GM21723 (cell line): Measurements from ENCODE around the gene SEC14L1.
"Not testable (repeated sequence)": the region's sequence is repeated elsewhere in the genome, so short reads cannot be mapped to it uniquely, and the experiment has no call there.

Experiments
- ATAC-seq: cut with Tn5 transposase; IDR thresholded peaks from one replicate; pipeline ENCODE4 v1.9.1; 2021; ENCODE audit warnings: mild to moderate bottlenecking, moderate library complexity; ENCODE audit not compliant: unreplicated experiment

The SEC14L1 gene

GRCh38 chr17:77140166-77140877 lies 447 bp upstream of the SEC14L1 start:
- ATAC-seq = peak; percentile 76

- ATAC-seq = no peak
Observed at GRCh38 chr17:77141846-77142449, 1.2 kb downstream of the SEC14L1 start.

- ATAC-seq = no peak
Observed at GRCh38 chr17:77142689-77143088, 1.9 kb downstream of the SEC14L1 start.

- ATAC-seq = no peak
Observed at GRCh38 chr17:77143306-77143705, 2.5 kb downstream of the SEC14L1 start.

DNA sequence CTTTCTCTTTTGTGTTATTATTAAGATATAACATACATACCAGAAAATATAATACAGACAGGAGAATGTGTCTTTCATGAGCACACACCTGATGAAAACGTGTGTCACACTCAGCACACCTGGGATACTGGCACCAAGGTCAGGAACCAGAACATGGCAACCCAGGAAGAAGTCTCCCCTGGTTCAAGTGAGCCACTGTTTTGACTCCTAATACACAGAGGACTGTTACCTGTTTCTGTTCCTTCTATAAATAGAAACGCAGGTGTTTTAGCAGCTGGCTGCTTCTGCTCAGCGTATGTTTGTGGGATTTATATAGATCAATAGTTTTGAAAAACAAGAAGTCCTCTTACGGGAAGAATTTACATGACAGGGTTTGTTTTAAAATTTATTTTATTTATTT lies 3.5 kb downstream of the SEC14L1 start:
- no peak for ATAC-seq

- ATAC-seq = no peak
Observed at GRCh38 chr17:77145224-77145611, 4.4 kb downstream of the SEC14L1 start.

- ATAC-seq = no peak
Observed at GRCh38 chr17:77145612-77146245, 5.0 kb downstream of the SEC14L1 start.

- ATAC-seq = no peak
Observed at GRCh38 chr17:77146246-77146632, 5.5 kb downstream of the SEC14L1 start.

GRCh38 chr17:77146882-77147281 lies 6.1 kb downstream of the SEC14L1 start:
- no peak for ATAC-seq

- peak; percentile 55 for ATAC-seq
Observed at GRCh38 chr17:77147357-77147801, 6.6 kb downstream of the SEC14L1 start.

DNA sequence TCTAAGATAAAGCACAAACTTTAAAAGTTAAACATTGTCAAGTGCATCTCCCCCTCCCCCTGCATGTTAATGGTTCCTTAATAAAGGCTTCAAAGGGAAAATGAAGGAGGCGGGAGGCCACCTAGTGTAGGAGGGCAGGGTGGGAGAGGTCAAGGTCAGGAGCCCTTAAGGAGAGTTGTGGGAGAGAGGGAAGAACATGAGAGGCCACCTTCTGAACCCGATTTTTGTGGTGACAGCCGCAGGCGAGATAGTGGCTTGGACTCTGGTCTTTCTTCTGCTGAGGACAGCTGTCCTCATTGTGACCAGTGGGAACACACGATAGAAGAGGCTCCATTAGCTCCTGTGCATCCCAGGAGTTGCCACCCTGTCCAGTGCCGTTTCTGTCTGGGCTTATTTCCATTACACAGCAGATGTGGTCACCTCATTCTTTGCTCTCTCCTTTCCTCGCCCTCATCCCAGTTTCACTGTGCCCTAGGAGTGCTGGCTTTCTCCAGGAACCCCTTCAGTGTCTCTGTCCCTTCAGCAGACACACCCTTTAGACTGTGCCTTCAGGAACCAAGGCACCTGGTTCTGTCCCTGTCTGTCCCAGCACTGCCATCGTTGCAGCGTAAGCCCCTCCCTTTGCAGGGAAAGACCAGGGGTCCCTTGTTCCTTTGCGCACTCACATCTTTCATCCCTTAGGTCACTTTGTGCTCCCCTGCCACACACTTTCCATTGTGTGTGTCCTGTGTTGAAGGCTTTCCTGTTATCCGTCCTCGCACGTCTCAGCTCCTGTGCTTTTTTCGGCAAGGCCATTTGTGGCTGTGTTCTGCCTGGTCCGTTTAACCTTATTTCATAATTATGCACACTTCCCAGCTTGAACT lies 7.5 kb downstream of the SEC14L1 start:
- no peak for ATAC-seq

GRCh38 chr17:77148940-77149510 lies 8.3 kb downstream of the SEC14L1 start:
- ATAC-seq = no peak

DNA sequence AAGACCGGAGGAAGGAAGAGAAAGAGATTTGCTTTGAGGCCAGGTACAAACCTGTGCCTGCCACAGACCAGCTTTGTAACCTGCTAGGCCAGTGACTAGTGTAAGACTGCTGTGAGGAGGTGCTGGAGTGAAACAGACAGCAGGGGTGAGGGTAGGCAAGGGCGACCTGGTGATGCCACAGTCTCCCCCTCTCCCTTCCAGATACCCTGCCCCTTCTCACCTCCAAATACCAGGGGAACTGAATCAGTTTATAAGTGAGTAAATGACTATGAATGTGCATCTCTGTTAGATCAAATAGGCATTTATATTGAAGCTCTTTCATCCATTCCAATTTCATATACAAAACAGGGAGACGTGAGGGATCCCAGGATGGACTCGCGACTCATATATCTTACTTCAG lies 9.4 kb downstream of the SEC14L1 start:
- ATAC-seq = no peak

GRCh38 chr17:77151186-77151585 lies 10.4 kb downstream of the SEC14L1 start:
- ATAC-seq = no peak

GRCh38 chr17:77152056-77152455 lies 11.3 kb downstream of the SEC14L1 start:
- not testable (repeated sequence) for ATAC-seq

DNA sequence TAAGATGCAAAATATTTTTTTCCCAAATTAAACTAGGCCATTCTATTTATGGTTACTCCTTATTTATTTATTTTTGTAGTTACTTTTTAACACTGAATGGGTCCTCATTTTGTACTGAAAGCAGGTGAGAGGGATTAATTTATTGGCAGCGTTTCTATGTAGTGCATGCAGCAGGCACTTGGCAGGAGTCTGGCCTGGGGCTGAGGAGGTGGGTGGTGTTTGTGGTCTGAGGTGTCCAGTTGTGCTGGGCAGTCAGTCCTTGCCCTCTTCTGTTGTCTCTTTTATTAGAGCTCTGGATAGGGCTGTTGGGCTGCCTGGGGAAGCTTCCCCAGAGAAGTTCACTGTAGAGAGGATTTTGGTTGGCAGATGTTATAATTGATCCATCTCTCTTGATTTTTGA lies 12.7 kb downstream of the SEC14L1 start:
- ATAC-seq = no peak

DNA sequence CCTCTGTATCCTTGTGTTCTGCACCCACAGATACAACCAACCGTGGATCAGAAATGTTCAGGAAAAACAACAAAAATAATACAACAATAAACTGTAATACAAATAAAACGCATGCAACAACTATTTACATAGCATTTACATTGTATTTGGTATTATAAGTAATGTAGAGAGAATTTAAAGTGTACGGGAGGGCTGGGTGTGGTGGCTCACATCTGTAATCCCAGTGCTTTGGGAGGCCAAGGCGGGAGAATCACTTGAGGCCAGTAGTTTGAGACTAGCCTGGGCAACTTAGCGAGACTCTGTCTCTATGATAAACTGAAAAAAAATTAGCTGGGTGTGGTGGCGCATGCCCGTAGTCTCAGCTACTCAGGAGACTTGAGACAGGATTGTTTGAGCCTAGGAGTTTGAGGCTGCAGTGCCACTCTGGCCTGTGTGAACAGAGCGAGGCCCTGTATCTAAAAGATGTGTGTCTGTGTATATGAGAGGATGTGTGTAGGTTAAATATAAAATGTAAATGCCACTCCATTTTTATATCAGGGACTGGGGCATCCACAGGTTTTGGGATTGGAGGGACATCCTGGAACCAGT lies 13.3 kb downstream of the SEC14L1 start:
- no peak for ATAC-seq

- no peak for ATAC-seq
Observed at GRCh38 chr17:77155125-77155524, 14.4 kb downstream of the SEC14L1 start.

DNA sequence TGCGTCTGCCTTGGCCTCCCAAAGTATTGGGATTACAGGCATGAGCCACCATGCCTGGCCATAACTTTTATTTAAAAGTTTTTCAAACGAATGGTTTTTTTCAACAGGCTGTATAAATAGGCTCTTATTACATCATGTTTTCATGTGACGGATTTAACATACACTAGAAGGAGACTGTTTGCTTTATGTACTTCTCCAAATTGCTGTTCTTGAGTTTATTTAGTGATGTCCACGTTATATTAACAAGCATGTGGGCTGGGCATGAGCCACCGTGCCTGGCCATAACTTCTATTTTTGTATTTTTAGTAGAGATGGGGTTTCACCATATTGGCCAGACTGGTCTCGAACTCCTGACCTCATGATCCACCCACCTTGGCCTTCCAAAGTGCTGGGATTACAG lies 17.0 kb downstream of the SEC14L1 start:
- ATAC-seq = not testable (repeated sequence)

GRCh38 chr17:77160091-77160874 lies 19.5 kb downstream of the SEC14L1 start:
- no peak for ATAC-seq
